HG03520 (cell line): ENCODE results near the gene AP1G1.
A peak's percentile ranks its signal among the peaks of the same experiment; 100 is the strongest.
"Not testable (repeated sequence)": the region's sequence is repeated elsewhere in the genome, so short reads cannot be mapped to it uniquely, and the experiment has no call there.

Experiments used
- ATAC-seq: cut with Tn5 transposase; IDR thresholded peaks from one replicate; pipeline ENCODE4 v1.9.1; 2021; ENCODE audit warnings: mild to moderate bottlenecking, moderate library complexity; ENCODE audit not compliant: unreplicated experiment

The AP1G1 gene

DNA sequence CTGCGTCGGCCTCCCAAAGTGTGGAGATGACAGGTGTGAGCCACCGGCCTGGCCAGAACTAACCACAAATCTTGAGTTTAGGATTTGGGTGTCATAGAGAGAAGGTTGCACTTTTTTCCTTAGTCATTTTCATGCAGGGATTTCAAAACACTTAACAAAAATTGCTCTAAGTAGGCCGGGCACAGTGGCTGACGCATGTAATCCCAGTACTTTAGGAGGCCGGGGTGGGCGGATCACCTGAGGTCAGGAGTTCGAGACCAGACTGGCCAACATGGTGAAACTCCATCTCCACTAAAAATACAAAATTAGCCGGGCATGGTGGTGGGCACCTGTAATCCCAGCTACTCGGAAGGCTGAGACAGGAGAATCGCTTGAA, 1.5 kb upstream of the AP1G1 start:
- not testable (repeated sequence) for ATAC-seq

DNA sequence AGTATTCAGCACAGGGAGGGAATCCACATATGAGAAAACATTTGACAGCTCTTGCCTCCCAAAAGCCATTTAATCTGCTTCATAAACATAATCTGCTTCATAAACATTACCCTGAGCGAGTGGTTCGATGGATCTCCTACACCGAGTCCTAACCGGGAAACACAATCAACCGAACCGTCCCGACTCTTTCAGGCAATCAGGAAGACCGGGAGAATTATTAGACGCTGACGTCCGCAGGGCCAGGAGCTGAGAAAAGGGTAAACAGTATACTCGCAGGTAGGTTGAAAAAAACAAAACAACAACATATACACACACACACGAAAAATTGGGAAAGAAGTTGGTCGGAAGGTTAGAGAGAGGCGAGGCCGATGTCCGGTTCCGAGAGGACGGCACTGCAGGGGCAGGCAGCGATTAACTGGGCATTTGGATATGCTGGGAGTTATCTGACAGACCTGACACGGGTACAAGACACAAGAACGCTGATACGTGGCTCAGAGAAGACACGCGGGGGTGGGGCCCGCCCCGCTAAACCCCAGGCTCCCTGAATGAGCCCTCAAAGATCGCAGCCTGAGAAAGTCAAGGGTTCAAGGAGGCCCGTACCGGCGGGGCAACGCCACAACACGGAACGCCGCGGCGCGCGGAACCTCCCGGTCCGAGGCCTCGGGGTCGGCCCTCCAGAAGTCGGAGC, 585 bp downstream of the AP1G1 start:
- peak; percentile 29 for ATAC-seq

DNA sequence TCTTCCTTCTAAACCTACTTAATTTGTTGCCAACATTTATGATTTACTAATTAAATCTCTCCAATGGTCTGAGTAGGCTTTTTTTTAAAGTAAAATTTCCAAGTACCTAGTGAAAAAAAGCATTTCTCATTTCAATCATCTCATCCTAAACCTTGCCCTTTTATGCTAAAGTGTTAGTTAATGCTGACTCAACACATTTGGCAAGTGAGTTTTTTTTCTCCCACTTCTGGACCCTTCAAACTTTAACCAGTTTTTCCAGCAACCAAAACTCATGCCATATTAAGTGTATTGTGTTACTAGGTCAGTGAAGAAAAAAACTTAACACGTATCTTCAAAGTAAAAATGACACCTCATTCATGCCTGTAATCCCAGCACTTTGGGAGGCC, 5.3 kb downstream of the AP1G1 start:
- no peak for ATAC-seq

DNA sequence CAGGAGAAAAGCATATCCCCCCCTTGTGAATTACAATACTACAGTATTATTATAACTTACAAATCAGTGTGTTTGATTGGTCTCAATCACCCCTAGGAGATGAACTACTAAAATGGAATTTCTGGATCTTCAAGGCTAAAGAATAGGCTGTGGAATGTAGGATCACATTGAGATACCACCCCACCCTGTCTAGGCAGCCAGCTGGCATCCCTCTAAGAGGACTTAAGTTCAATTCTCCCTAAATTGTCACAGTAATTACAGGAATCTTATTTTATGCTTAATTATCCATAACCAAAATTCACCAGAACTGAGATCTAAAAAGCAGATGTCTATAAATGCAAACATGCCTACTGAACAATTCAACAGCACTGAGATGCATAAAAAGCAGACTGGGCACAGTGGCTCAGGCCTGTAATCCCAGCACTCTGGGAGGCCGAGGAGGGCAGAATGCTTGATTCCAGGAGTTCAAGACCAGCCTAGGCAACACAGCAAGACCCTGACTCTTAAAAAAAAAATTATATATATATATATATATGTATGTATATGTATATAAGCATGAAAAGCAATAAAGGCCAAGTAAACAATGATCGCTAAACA, 12.0 kb downstream of the AP1G1 start:
- ATAC-seq: no peak

GRCh38 chr16:71794943-71795342, 13.7 kb downstream of the AP1G1 start:
- no peak for ATAC-seq

DNA sequence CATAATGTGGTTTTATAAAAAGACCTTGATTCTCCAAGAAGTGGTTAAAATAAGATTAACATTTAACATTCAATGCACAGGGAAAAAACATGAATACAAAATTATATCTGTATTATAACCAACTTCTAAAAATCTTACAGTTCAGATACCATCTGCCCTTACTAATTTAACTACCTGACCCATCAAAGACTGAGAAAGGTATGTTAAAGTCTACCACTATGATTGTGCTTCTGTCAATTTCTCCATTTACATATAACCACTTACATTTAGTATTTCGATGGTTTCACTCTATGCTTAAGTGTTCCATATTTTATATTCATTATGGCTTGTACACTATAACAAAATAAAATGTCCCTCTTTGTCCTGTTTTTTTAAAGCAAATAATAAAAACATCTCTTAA, 14.6 kb downstream of the AP1G1 start:
- no peak for ATAC-seq

DNA sequence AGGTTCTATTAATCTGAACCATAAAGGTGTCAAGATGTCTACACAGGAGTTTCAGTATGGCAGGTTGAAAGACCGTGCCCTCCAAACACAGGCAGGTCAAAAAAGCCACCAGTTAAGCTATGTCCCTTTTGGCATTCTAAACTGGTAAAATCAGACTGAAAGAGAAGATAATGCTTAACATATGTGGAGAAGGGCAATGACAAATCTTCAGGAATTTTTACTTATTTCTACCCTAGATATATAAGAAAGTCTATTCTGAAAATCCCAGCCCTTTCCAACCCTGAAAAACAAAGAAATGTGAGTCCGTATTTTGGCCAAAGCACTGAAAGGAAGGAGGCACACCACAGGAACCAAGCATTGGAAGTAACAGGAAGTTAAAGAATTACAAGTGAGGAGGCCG, 16.5 kb downstream of the AP1G1 start:
- no peak for ATAC-seq

- ATAC-seq: not testable (repeated sequence)
Measured at GRCh38 chr16:71790329-71790728, 18.3 kb downstream of the AP1G1 start.

DNA sequence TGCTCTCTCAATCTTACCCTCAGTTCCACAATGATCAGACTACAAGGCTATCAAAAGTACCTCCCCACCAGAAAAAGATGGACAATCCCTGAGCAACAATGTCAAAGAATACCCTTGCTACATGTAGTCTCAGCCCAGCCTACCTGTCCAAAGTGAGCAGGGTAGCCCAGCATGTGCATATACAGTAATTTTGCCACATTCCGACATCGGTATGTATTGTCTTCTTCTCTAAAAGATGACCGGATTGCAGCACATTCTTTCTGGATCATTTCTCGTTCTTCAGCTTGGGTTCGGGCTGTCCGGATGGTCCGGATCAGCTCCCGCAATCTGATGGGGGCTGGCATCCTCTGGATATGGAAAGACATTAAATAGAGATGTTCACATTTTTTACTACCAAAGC, 19.5 kb downstream of the AP1G1 start:
- no peak for ATAC-seq

DNA sequence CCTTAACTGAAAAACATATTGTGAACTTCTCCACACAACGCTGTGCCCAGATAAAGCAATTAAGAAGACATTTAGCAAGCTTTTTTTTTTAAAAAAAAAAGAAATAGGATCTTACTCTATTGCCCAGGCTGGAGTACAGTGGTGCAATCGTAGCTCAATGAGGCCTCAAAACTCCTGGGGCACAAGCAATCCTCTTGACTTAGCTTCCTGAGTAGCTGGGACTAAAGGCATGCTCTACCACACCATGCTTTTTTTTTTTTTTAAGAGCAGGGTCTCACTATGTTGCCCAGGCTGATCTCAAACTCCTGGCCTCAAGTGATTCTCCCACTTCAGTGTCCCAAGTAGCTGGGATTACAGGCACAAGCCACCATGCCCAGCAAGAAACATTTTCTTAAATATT, 20.1 kb downstream of the AP1G1 start:
- no peak for ATAC-seq

- not testable (repeated sequence) for ATAC-seq
Measured at GRCh38 chr16:71785143-71785542, 23.5 kb downstream of the AP1G1 start.

DNA sequence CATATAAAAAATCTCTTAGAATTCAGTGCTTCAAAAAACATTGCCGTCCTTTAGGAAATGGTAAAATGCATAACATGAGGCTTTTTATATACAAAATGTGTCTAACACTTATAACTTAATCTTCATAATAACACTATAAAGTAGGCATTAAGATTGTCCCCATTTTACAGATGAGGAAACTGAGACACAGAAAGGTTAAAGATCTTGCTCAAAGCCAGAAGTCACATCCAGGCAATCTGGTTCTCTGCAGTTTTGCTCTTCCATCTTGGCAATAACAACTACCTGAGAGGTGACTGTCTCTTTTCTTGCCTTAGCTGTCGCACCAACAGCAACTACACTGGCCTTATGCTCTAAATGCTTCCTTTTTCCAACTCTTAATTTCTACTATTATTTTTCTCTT, 24.5 kb downstream of the AP1G1 start:
- no peak for ATAC-seq

DNA sequence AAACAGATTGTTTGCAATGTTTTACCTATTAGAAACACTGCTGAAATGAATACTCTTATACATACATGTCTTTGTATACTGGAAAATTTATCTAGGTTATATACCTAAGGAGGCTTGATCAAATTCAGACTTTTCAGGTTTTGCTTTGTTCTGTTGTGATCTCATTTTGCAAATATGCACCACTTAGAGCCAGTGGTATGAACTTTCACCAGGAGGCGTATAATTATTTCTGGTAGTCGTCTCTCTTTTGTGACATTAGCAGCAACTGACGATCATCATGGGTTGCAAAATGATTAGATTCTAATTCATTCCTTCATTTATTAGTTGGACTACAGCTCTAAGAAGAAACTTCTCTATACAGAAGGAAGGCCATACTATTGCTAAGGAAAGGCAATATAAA, 26.9 kb downstream of the AP1G1 start:
- no peak for ATAC-seq

DNA sequence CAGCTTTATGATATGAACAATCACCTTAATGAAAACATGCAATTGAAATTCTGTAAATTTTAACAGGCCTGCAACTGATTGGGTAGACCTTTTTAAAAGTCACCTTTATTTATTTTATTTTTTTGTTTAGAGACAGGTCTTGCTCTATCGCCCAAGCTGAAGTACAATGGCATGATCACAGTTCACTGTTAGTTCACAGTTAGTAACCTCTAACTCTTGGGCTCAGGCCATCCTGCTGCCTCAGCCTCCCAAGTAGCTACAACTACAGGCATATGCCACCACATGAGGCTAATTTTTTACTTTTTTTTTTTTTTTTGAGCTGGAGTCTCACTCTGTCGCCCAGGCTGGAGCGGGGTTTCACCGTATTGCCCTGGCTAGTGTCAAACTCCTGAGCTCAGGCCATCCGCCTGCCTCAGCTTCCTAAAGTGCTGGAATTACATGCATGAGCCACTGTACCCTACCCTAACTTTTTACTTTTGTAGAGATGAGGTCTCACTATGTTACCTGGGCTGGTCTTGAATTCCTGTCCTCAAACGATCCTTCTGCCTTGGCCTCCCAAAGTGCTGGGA, 28.0 kb downstream of the AP1G1 start:
- no peak for ATAC-seq

GRCh38 chr16:71778780-71779179, 29.9 kb downstream of the AP1G1 start:
- no peak for ATAC-seq

DNA sequence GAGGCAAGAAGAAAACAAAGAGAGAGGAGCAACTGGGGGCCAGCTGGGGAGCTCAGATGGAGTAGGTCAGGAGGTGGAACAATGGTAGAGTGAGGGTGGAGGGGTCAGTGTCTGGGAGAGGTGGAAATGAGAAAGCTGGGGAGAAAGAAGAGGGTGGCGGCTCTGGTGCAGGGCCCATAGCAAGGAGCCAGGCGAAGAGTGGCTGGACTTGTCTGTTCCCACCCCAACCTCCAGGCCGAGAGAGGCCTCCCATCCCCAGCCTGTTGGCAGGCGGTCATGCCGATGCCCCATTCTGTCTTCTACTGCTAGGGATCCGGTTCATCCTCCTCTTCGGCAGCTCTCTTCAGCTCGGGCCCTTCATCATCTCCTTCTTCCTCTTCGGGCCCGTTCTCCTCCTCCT, 31.3 kb downstream of the AP1G1 start:
- no peak for ATAC-seq

DNA sequence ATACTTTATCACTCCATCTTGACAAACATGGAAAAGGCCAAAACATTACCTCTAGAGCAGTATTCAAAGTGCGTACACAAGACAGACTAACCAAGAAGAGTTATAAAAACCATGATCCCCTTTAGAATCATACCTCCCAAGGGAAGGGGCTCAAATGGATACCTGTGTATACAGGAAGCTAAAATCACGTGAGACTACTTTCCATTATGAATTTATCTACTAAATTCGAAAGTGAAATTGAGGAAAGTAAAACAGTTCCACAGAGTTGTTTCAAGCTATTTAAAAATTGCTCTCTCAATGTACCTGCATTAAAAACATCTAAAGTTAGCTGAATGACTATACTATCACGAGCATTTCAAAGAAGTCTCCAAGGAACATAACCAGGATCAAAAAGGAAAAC, 32.7 kb downstream of the AP1G1 start:
- no peak for ATAC-seq

- no peak for ATAC-seq
Measured at GRCh38 chr16:71771571-71771970, 37.1 kb downstream of the AP1G1 start.

DNA sequence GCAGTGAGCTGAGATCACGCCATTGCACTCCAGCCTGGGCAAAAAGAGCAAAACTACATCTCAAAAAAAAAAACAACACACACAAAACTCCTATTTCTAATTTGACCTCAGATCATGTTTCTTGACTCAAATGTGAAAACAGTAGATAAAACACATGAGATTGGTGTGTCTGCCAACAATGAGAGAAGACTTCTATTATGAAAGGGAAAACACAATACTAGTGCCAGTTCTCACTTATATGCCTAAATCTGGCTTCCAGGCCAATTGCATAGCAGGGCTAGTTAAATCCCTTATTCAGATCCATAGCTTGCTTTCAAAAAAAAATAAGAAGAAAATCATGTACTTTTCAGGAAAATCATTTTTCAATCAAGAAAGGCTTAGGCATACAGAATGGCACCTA, 39.4 kb downstream of the AP1G1 start:
- ATAC-seq: no peak

GRCh38 chr16:71767060-71767900, 41.4 kb downstream of the AP1G1 start:
- no peak for ATAC-seq

DNA sequence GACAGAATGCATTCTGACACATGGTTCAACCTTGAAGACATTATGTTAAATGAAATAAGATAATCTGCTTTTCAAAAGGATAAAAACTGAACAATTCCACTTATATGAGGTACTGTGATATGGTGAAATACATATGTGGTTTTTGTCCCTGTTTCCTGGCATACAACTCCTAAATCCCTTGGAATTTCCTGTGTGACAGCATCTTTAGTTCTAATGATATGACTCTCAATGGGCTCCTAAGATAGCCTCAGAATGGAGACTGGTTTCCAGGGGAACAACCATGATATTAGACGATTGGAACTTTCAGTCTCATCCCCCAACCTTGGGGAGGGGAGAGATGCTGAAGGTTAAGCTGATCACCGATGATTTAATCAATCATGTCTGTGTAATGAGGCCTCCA, 46.4 kb downstream of the AP1G1 start:
- no peak for ATAC-seq

DNA sequence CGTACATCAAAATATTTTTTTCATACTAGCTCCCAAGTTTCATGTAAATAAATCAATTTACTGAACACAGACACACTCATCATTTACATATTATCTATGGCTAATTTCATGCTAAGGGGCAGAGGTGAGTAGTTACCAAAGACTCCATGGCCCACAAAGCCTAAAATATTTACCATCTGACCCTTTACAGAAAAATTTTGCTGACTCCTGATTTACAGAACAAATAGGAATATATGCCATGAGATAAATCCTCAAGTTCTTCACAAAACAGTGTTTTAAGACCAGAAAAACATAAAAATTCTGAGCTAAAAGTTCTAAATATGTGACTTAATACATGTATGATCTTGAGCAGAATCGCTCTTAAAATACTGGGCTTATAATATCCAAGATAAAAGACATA, 47.5 kb downstream of the AP1G1 start:
- no peak for ATAC-seq
